GM23248 (cell line): ENCODE measurements around the gene ARHGAP44.

Experiments used
- EZH2 ChIP-seq: fragments of 200-600 bp; sonication (generic); IDR thresholded peaks from 2 replicates; pipeline ENCODE4 v1.6.1; 2018; ENCODE audit warnings: antibody characterized with exemption, mild to moderate bottlenecking; ENCODE audit not compliant: insufficient read depth, poor library complexity, severe bottlenecking
- EZH2phosphoT487 ChIP-seq: fragments of 200-600 bp; sonication (generic); IDR thresholded peaks from 2 replicates; pipeline ENCODE4 v1.6.1; 2018; ENCODE audit warnings: antibody characterized with exemption, moderate library complexity, mild to moderate bottlenecking, low read depth; ENCODE audit not compliant: insufficient read depth

GRCh38 chr17:12896180-12896785 is 107.0 kb downstream of the ARHGAP44 start:
- TF ChIP-seq EZH2phosphoT487, result no peak
- no peak for TF ChIP-seq EZH2
